OCI-LY3 (cell line): ENCODE measurements around the gene CHD2.
A peak's percentile ranks its signal among the peaks of the same experiment; 100 is the strongest.

Experiments used
- H2AFZ ChIP-seq: fragments of 200-600, 300-600 bp; shearing (Covaris generic); 2 replicates; pipeline ENCODE4 v1.6.0; 2014; ENCODE audit warnings: antibody characterized with exemption, low read depth, low read length
- H3K27ac ChIP-seq: fragments of 200-600, 300-600 bp; sonication (generic); 2 replicates; pipeline ENCODE4 v1.5.1; 2014; ENCODE audit warnings: mild to moderate bottlenecking, low read length, moderate library complexity, mixed read lengths
- H3K27me3 ChIP-seq: fragments of 200-600, 300-600 bp; sonication (generic); 2 replicates; pipeline ENCODE4 v1.6.1; 2014; ENCODE audit warnings: low read depth, low read length, mixed read lengths
- H3K36me3 ChIP-seq: fragments of 200-600, 300-600 bp; sonication (generic); replicated peaks from 2 replicates; pipeline ENCODE3; 2014; ENCODE audit warnings: low read depth, low read length, mixed read lengths
- H3K4me1 ChIP-seq: fragments of 300-600, 200-600 bp; sonication (generic); 2 replicates; pipeline ENCODE4 v1.6.1; 2014; ENCODE audit warnings: low read length, mixed read lengths
- H3K4me2 ChIP-seq: fragments of 200-600, 300-600 bp; sonication (generic); 2 replicates; pipeline ENCODE4 v1.6.1; 2014; ENCODE audit warnings: low read length, mixed read lengths
- H3K4me3 ChIP-seq: fragments of 300-600, 200-600 bp; sonication (generic); 2 replicates; pipeline ENCODE4 v1.5.1; 2014; ENCODE audit warnings: antibody characterized with exemption, mild to moderate bottlenecking, low read length, moderate library complexity
- H3K79me2 ChIP-seq: fragments of 300-600, 200-600 bp; shearing (Covaris generic); 2 replicates; pipeline ENCODE4 v1.6.1; 2014; ENCODE audit warnings: mild to moderate bottlenecking, low read length, mixed read lengths
- H3K9ac ChIP-seq: fragments of 300-600, 200-600 bp; shearing (Covaris generic); 2 replicates; pipeline ENCODE4 v1.6.0; 2014; ENCODE audit warnings: mild to moderate bottlenecking, low read length, moderate library complexity
- H3K9me3 ChIP-seq: fragments of 200-600, 300-600 bp; shearing (Covaris generic); 2 replicates; pipeline ENCODE4 v1.6.1; 2014; ENCODE audit warnings: low read length, mixed read lengths; ENCODE audit not compliant: insufficient read depth
- H4K20me1 ChIP-seq: fragments of 200-600, 300-600 bp; sonication (generic); 2 replicates; pipeline ENCODE4 v1.6.1; 2016; ENCODE audit warnings: low read length, mixed read lengths; ENCODE audit not compliant: insufficient read depth
- EZH2phosphoT487 ChIP-seq: fragments of 200-600 bp; shearing (Covaris generic); IDR thresholded peaks from 2 replicates; pipeline ENCODE4 v1.6.1; 2018; ENCODE audit warnings: antibody characterized with exemption, mixed run types, low read depth
- TF ChIP-seq, protein P1 (sequence below): fragments of 200-600, 300-600 bp; sonication (generic); IDR thresholded peaks from 2 replicates; pipeline ENCODE4 v1.5.1; 2014; ENCODE audit warnings: antibody characterized with exemption, low read length, low read depth

The CHD2 gene

DNA sequence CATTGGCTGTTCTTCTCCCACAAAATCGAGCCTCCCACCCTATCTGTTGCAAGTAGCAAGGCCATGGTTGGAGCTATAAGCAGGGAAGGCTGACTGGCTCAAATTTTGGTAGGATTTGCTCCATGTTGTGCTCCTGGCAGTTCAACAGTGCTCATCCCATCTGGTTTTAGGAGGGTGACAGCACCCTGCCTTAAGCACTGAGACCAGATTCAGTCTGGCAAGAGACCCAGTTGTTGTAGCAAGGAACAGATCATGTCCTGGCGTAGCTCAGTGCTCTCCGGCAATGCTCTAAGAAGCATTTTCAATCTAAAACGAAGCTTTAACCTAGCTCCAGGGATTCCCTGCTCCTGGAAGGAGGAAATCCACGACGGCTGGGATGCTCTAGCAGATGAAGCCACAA, 97.7 kb downstream of the CHD2 start:
- H3K9me3 ChIP-seq, result no peaks in the 10 kb centered on the region
- peaks cover 11% of the 10 kb centered on the region; the same call in 1 of the 2 replicates for H4K20me1 ChIP-seq
- no peak overlapping the region for H3K4me2 ChIP-seq
- no peaks in the 10 kb centered on the region for H3K4me1 ChIP-seq
- H3K4me3 ChIP-seq, result no peak overlapping the region
- H3K36me3 ChIP-seq, result peaks cover 80% of the 10 kb centered on the region
- TF ChIP-seq EZH2phosphoT487, result no peak
- TF ChIP-seq, protein P1, sequence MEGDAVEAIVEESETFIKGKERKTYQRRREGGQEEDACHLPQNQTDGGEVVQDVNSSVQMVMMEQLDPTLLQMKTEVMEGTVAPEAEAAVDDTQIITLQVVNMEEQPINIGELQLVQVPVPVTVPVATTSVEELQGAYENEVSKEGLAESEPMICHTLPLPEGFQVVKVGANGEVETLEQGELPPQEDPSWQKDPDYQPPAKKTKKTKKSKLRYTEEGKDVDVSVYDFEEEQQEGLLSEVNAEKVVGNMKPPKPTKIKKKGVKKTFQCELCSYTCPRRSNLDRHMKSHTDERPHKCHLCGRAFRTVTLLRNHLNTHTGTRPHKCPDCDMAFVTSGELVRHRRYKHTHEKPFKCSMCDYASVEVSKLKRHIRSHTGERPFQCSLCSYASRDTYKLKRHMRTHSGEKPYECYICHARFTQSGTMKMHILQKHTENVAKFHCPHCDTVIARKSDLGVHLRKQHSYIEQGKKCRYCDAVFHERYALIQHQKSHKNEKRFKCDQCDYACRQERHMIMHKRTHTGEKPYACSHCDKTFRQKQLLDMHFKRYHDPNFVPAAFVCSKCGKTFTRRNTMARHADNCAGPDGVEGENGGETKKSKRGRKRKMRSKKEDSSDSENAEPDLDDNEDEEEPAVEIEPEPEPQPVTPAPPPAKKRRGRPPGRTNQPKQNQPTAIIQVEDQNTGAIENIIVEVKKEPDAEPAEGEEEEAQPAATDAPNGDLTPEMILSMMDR, result no peak
- no peaks in the 10 kb centered on the region for H3K27me3 ChIP-seq
- H3K79me2 ChIP-seq, result peaks cover 3% of the 10 kb centered on the region
- no peak overlapping the region for H3K27ac ChIP-seq
- H3K9ac ChIP-seq, result no peak overlapping the region
- no peak overlapping the region for H2AFZ ChIP-seq

DNA sequence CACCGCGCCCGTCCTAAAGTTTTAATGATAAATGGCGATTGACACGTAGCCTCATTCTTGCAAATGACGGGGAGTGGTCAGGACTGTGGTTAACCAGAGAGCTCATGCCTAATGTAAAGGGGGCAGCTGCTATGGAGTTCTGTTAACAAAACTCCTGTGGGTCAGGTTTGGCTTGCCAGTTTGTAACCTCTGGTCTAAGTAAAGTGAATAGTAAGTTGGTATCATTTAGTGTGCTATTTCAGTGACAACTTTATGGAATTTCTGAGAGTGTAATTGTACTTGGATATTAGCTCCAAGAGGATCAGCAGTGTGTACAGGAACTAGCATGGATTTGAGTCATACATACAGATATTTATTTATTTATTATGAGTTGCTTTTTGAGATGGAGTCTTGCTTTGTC, 101.0 kb downstream of the CHD2 start:
- TF ChIP-seq, protein P1, result no peak

DNA sequence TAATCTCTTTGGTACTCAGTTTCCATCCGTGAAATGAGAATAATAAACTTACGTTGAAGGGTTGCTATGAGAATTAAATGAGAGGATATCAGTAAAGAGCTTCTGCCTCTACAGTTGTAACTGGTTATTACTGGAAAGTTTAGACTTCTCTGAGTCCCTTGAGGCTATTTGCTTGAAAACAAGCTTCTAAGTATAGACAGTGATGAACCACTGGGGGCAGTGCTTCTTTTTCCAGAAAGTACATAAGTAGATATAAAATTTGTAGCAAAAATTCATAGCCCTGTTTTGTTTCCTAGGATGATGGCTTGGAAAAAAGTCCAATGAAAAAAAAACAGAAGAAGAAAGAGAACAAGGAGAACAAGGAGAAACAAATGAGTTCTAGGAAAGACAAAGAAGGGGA, 101.8 kb downstream of the CHD2 start:
- no peak overlapping the region for H3K4me3 ChIP-seq
- H3K36me3 ChIP-seq, result peaks cover 86% of the 10 kb centered on the region
- H3K27ac ChIP-seq, result no peak overlapping the region
- H3K9me3 ChIP-seq, result no peaks in the 10 kb centered on the region
- H4K20me1 ChIP-seq, result peaks cover 23% of the 10 kb centered on the region; the same call in 1 of the 2 replicates
- no peak overlapping the region for H3K4me2 ChIP-seq
- TF ChIP-seq, protein P1, result 0 out of 2 replicates have a peak, but pooled peaks have one; percentile 12
- no peak for TF ChIP-seq EZH2phosphoT487
- no peak overlapping the region for H3K9ac ChIP-seq
- no peaks in the 10 kb centered on the region for H3K4me1 ChIP-seq
- no peaks in the 10 kb centered on the region for H3K27me3 ChIP-seq
- no peak overlapping the region for H2AFZ ChIP-seq
- H3K79me2 ChIP-seq, result no peaks in the 10 kb centered on the region; the same call in 1 of the 2 replicates

More for the DNA sequence above, 101.0 kb downstream of the CHD2 start:
- Histone ChIP-seq H3K4me2 (no peak overlapping the region), H3K4me3 (no peak overlapping the region), H2AFZ (no peak overlapping the region), H4K20me1 (peaks cover 19% of the 10 kb centered on the region; the same call in 1 of the 2 replicates), H3K36me3 (peaks cover 85% of the 10 kb centered on the region), H3K9ac (no peak overlapping the region), H3K4me1 (no peaks in the 10 kb centered on the region), H3K9me3 (no peaks in the 10 kb centered on the region), H3K79me2 (no peaks in the 10 kb centered on the region; the same call in 1 of the 2 replicates), H3K27ac (no peak overlapping the region), H3K27me3 (no peaks in the 10 kb centered on the region)

DNA sequence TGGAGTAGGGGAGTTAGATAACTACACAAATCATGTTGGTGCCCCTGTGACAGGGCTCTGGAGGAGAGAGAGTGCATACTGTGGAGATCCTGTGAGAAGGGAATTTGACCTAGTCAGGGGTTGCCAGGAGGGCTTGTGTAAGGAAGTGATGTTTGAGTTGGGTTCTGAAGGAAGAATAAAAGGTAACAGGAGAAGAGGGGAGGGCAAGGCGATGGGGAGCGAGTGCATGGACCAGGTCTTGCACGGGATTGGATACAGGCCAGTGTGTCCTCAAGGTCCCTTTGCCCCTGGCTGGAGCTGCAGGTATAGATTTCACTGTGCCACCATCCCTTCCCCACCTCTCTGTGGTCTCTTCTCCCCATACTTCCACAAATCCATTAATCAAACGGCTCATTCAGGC, 105.0 kb downstream of the CHD2 start:
- Histone ChIP-seq H3K9me3 (no peaks in the 10 kb centered on the region), H3K36me3 (peaks cover 87% of the 10 kb centered on the region), H2AFZ (no peak overlapping the region), H4K20me1 (peaks cover 24% of the 10 kb centered on the region; the same call in 1 of the 2 replicates), H3K4me2 (no peak overlapping the region), H3K27me3 (no peaks in the 10 kb centered on the region), H3K27ac (no peak overlapping the region), H3K79me2 (peaks cover 4% of the 10 kb centered on the region; the same call in 1 of the 2 replicates), H3K4me3 (no peak overlapping the region), H3K9ac (no peak overlapping the region), H3K4me1 (no peaks in the 10 kb centered on the region)
- no peak for TF ChIP-seq EZH2phosphoT487
- TF ChIP-seq, protein P1, result no peak
